K562 (cell line): ENCODE results near the gene MAN2A1. TPM values are rescaled to one million over a fixed set of nuclear protein-coding genes. Genes with fewer than 3 reads are reported as not detected.

Experiments
- ATAC-seq: fragments of 200-7000 bp; cut with Tn5 transposase; 3 replicates; pipeline ENCODE4 v1.9.1; 2020; ENCODE audit warnings: moderate library complexity
- BruUV-seq: library from RNA; stranded (reverse); fragments of 400-500 nt; replicated peaks from 2 replicates; lab custom pipeline; 2021; lab: Mats Ljungman, UMichigan
- CTCF ChIA-PET: fragments of 300-600 bp; formaldehyde crosslinking; extraction: SDS; loops from one replicate; lab custom pipeline; 2021; ENCODE audit warnings: low intra/inter-chr PET ratio; lab: Yijun Ruan, JAX
- POLR2A ChIA-PET: fragments of 300-600, 350-650 bp; sonication (Branson Sonifier 250); formaldehyde crosslinking; extraction: SDS; loops from one replicate; lab custom pipeline; 2021; ENCODE audit warnings: antibody characterized with exemption, inconsistent platforms; lab: Yijun Ruan, JAX
- DNase-seq, 4 experiments: peaks; one replicate each; pipeline versions ENCODE4 v3.0.0 to v3.0.0-alpha.2; 2011 to 2018; ENCODE audit warnings: low spot score in 3 of 4, mixed read lengths in 3 of 4; ENCODE audit errors: extremely low read depth in 1 of 4
- FAIRE-seq: peaks from 2 replicates; lab custom pipeline; 2011; peaks lifted over from hg19 to GRCh38; lab: Jason Lieb, UNC
- H2AFZ ChIP-seq: 2 replicates; pipeline ENCODE4 v1.6.0; 2011; ENCODE audit warnings: low read depth, low read length, control low read depth, inconsistent platforms
- H3K27ac ChIP-seq: fragments of 200-600 bp; 3 replicates; pipeline ENCODE4 v1.8.0; 2011; ENCODE audit warnings: low read depth, mild to moderate bottlenecking, control low read depth, inconsistent platforms, low read length, moderate library complexity, mixed read lengths; ENCODE audit errors: extremely low read depth
- H3K27me3 ChIP-seq, 2 experiments: fragments of 300-600 bp in 1 of 2; 2 replicates in 1 of 2; 3 replicates in 1 of 2; pipeline versions ENCODE4 v1.6.0 to v1.8.0; 2011; ENCODE audit warnings: inconsistent platforms in 2 of 2, low read length in 2 of 2, mild to moderate bottlenecking in 1 of 2, mixed read lengths in 1 of 2, moderate library complexity in 1 of 2; ENCODE audit not compliant: control insufficient read depth in 2 of 2, insufficient read depth in 2 of 2
- H3K36me3 ChIP-seq: fragments of 300-600 bp; 3 replicates; pipeline ENCODE4 v1.8.0; 2011; ENCODE audit warnings: mild to moderate bottlenecking, low read length, inconsistent platforms; ENCODE audit not compliant: control insufficient read depth, insufficient read depth
- H3K4me1 ChIP-seq, 2 experiments: fragments of 200-600 bp in 1 of 2; replicated peaks in 1 of 2; 2 replicates in 1 of 2; 3 replicates in 1 of 2; pipeline versions ENCODE4 v1.5.1 to v1.8.0; 2011; ENCODE audit warnings: inconsistent platforms in 2 of 2, low read length in 2 of 2, mild to moderate bottlenecking in 1 of 2, mixed read lengths in 1 of 2, moderate library complexity in 1 of 2; ENCODE audit not compliant: control insufficient read depth in 2 of 2, insufficient read depth in 2 of 2
- H3K4me2 ChIP-seq: 2 replicates; pipeline ENCODE4 v1.6.1; 2011; ENCODE audit warnings: low read length, control low read depth, inconsistent platforms, mixed read lengths; ENCODE audit not compliant: insufficient read depth
- H3K4me3 ChIP-seq: fragments of 200-600 bp; sonication (generic), shearing (Covaris generic); 2 replicates; pipeline ENCODE4 v1.5.1; 2016; ENCODE audit warnings: control low read depth, inconsistent platforms
- H3K79me2 ChIP-seq: fragments of 200-600 bp; 3 replicates; pipeline ENCODE4 v1.8.0; 2011; ENCODE audit warnings: low read length, inconsistent platforms; ENCODE audit not compliant: control insufficient read depth, insufficient read depth
- H3K9ac ChIP-seq, 2 experiments: 2 replicates each; pipeline versions ENCODE4 v1.6.0 to v1.6.1; 2011; ENCODE audit warnings: low read depth in 2 of 2, low read length in 2 of 2, control low read depth in 1 of 2, inconsistent platforms in 1 of 2, mild to moderate bottlenecking in 1 of 2, mixed read lengths in 1 of 2; ENCODE audit not compliant: insufficient read depth in 1 of 2
- H3K9me1 ChIP-seq: one replicate; pipeline ENCODE4 v1.6.0; 2011; ENCODE audit warnings: inconsistent platforms, mild to moderate bottlenecking, low read length, moderate library complexity; ENCODE audit not compliant: control insufficient read depth, insufficient read depth
- H3K9me3 ChIP-seq: replicated peaks from 2 replicates; pipeline ENCODE4 v1.5.1; 2011; ENCODE audit warnings: low read depth, low read length, inconsistent platforms; ENCODE audit not compliant: control insufficient read depth, insufficient read depth
- H4K20me1 ChIP-seq: replicated peaks from 2 replicates; pipeline ENCODE4 v1.6.1; 2011; ENCODE audit warnings: low read length, inconsistent platforms, mixed read lengths; ENCODE audit not compliant: control insufficient read depth, insufficient read depth
- ADNP ChIP-seq: fragments of 200-800 bp; sonication (Bioruptor generic); IDR thresholded peaks from 2 replicates; pipeline ENCODE4 v1.6.1; 2016; ENCODE audit warnings: missing genetic modification characterization, missing compliant biosample characterization
- CBX2 ChIP-seq: fragments of 200-600 bp; sonication (generic); IDR thresholded peaks from one replicate; pipeline ENCODE4 v1.6.1; 2012; ENCODE audit warnings: mild to moderate bottlenecking, low read length, inconsistent platforms; ENCODE audit not compliant: insufficient read depth, poor library complexity, severe bottlenecking
- HDAC2 ChIP-seq: fragments of 450-650 bp; IDR thresholded peaks from 2 replicates; pipeline ENCODE4 v1.6.1; 2016; ENCODE audit warnings: mild to moderate bottlenecking
- MYC ChIP-seq, 2 experiments: fragments of 250-450 bp in 1 of 2; sonication (Bioruptor Pico) in 1 of 2; IDR thresholded peaks; 2 replicates each; pipeline versions ENCODE4 v1.5.1 to v1.6.1; 2012 to 2021; ENCODE audit warnings: low read depth in 2 of 2, borderline replicate concordance in 1 of 2, improper control_type of control experiment in 1 of 2, low read length in 1 of 2, mild to moderate bottlenecking in 1 of 2, moderate library complexity in 1 of 2
- NFIC ChIP-seq: fragments of 450-650 bp; IDR thresholded peaks from 2 replicates; pipeline ENCODE4 v1.6.1; 2017; ENCODE audit warnings: mild to moderate bottlenecking, inconsistent platforms
- TCFL5 ChIP-seq: fragments of 250-450 bp; sonication (Bioruptor Pico); conservative IDR thresholded peaks from 2 replicates; pipeline ENCODE4 v1.6.1; 2021; ENCODE audit warnings: mild to moderate bottlenecking, moderate library complexity, matching md5 sums
- ZNF23 ChIP-seq: fragments of 250-450 bp; sonication (Bioruptor Pico); IDR thresholded peaks from 2 replicates; pipeline ENCODE4 v1.4.0; 2020; ENCODE audit warnings: mild to moderate bottlenecking
- ZNF561 ChIP-seq: fragments of 450-650 bp; formaldehyde crosslinking; conservative IDR thresholded peaks from 2 replicates; pipeline ENCODE4 v1.4.0; 2020; ENCODE audit warnings: mild to moderate bottlenecking, moderate library complexity
- ZNF76 ChIP-seq: fragments of 250-450 bp; sonication (Bioruptor Pico); IDR thresholded peaks from 2 replicates; pipeline ENCODE4 v1.4.0; 2020; ENCODE audit warnings: mild to moderate bottlenecking, moderate library complexity, borderline replicate concordance
- ZNF77 ChIP-seq: fragments of 250-450 bp; sonication (Bioruptor Pico); IDR thresholded peaks from 2 replicates; pipeline ENCODE4 v1.5.0; 2020
- WGBS: fragments of 100-300 bp; shearing (Covaris generic); methylation state at CpG from one replicate; pipeline ENCODE4 v1.1.6; 2016; ENCODE audit warnings: low coverage, mixed read lengths; ENCODE audit not compliant: insufficient coverage; ENCODE audit errors: missing lambda C conversion rate; 5-methylcytosine and 5-hydroxymethylcytosine counted together
- in situ Hi-C: fragments of 300-500 bp; cut with MboI; formaldehyde crosslinking; loops from 4 replicates; pipeline ENCODE4 v1.15.0; 2018; ENCODE audit warnings: inconsistent platforms, mixed read lengths
- intact Hi-C: fragments of 100-400 bp; cut with micrococcal nuclease; formaldehyde crosslinking; loops from 2 replicates; pipeline ENCODE4 v1.14.2; 2022
- polyA plus RNA-seq, 8 experiments: library from polyadenylated mRNA; depleted of rRNA in 4 of 8; stranded (reverse) in 5 of 8; unstranded in 3 of 8; fragments of >200 nt; fragmentation: Nextera tagmentation in 2 of 8; fragmentation: Illumina TruSeq in 1 of 8; extraction: Ambion mirVana in 2 of 8; extraction: Trizol in 1 of 8; gene quantifications; 2 replicates each; pipeline versions ENCODE4 v1.2.1 to v1.2.3, GENCODE V29; 2011 to 2014; ENCODE audit warnings: inconsistent platforms in 1 of 8, missing spikeins in 1 of 8
- total RNA-seq, 7 experiments: library from RNA; depleted of rRNA in 6 of 7; stranded (reverse); fragments of >200 nt in 6 of 7; fragmentation: Illumina TruSeq in 2 of 7; extraction: Trizol in 2 of 7; gene quantifications; 2 replicates each; pipeline versions ENCODE4 v1.2.1 to v1.2.3, GENCODE V29; 2011 to 2021; ENCODE audit warnings: low replicate concordance in 1 of 7
- TF ChIP-seq, protein P1 (sequence below): sonication (generic); formaldehyde crosslinking; IDR thresholded peaks from 2 replicates; pipeline ENCODE4 v1.8.0; 2022; ENCODE audit warnings: mild to moderate bottlenecking, low read depth, missing genetic modification reagents
- TF ChIP-seq, protein P2 (sequence below): fragments of 450-650 bp; IDR thresholded peaks from 2 replicates; pipeline ENCODE4 v1.6.1; 2017; ENCODE audit warnings: mild to moderate bottlenecking, moderate library complexity

The MAN2A1 gene
- total and polyA plus RNA-seq, 9 of the 15 experiments (the other 6 are each of a cell fraction or from before 2014, with no cell fraction given) = 5.2 to 32.0 (median 19.8) TPM

DNA sequence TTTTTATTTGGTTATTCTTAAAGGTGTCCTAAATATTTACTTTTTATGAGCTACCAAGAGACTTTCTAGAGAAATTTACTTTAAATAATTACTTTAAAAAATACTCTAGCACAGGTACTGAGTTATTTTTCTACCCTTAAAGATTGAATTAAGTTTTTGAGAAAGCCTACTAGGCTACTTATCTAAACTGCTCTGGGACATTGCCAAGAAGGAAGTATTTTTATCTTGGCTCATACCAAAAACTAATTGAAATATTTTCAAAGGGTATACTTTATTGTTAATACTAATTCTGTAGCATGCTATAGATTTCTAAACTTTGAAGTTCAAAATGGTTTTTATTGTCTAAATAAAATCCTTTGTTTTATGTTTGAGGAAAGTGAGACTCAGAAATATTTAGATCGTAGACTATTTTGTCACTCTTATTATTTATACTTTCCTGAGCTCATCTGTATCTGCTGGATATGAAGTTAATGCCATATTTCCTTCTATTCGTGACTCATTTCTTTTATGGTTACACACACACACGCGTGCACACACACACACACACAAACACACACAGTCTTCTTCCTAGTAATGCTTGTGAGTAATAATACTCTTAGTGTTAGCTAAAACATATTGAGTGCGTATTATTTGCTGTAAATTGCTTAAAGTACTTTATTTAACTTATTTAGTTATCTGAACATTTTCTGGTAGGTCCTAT, 89.5 kb downstream of the MAN2A1 start:
- ATAC-seq = no peak
- H3K4me1 ChIP-seq = no peaks in the 10 kb centered on the region
- H3K9me3 ChIP-seq = no peaks in the 10 kb centered on the region
- H3K36me3 ChIP-seq = peaks cover 20% of the 10 kb centered on the region; the same call in 2 of the 3 replicates
- no peak overlapping the region for H3K4me2 ChIP-seq
- POLR2A ChIA-PET = no interaction called here
- no peaks in the 10 kb centered on the region for H3K27me3 ChIP-seq
- FAIRE-seq = peak; percentile 59
- BruUV-seq = no TSS peak
- H3K9me1 ChIP-seq = no peaks in the 10 kb centered on the region
- no peaks in the 10 kb centered on the region; the same call in 1 of the 2 replicates for H4K20me1 ChIP-seq
- CTCF ChIA-PET = no interaction called here
- no peaks in the 10 kb centered on the region for H3K79me2 ChIP-seq
- H3K27ac ChIP-seq = no peak overlapping the region
- in situ Hi-C loops (no loop called here), intact Hi-C loops (no loop called here)
- 94% methylated on average over 5 of the region's 5 CpGs for WGBS
- 0 out of 2 replicates have a peak, but pooled peaks have one; percentile 9 for TF ChIP-seq NFIC
- no peak for TF ChIP-seq MYC (IDR thresholded peaks at IDR 0.05; ENCODE audit: low read depth, low read length)
- no peak for TF ChIP-seq MYC (CRISPR knock-in tag; IDR thresholded peaks at IDR 0.05; ENCODE audit: borderline replicate concordance, low read depth)
- H2AFZ ChIP-seq = no peak overlapping the region
- no peak for DNase-seq
- H3K4me3 ChIP-seq = no peak overlapping the region
- H3K9ac ChIP-seq = no peak overlapping the region

DNA sequence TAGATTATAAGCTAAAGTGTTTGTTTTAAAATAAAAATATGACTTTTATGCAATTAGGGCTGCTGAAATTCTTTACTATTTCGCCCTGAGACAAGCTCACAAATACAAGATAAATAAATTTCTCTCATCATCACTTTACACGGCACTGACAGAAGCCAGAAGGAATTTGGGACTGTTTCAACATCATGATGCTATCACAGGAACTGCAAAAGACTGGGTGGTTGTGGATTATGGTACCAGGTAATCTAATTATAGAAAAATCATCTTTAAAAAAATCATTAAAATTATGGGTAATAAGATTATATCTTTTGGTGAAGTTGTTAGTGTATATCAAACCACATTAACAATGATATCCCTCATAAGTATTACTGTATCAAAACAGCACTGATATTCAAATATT, 95.0 kb downstream of the MAN2A1 start:
- peaks cover 2% of the 10 kb centered on the region; the same call in 1 of the 2 replicates for H3K9me3 ChIP-seq
- no peaks in the 10 kb centered on the region for H3K27me3 ChIP-seq
- ChIA-PET CTCF (no interaction called here), POLR2A (no interaction called here)
- FAIRE-seq (no peak), DNase-seq (no peak), ATAC-seq (no peak)
- no peaks in the 10 kb centered on the region for H3K79me2 ChIP-seq
- BruUV-seq = no TSS peak
- intact Hi-C loops = no loop called here
- H3K9me1 ChIP-seq = no peaks in the 10 kb centered on the region
- in situ Hi-C loops = no loop called here
- H4K20me1 ChIP-seq = no peaks in the 10 kb centered on the region; the same call in 1 of the 2 replicates
- H3K4me3 ChIP-seq = no peak overlapping the region
- no peaks in the 10 kb centered on the region for H3K4me1 ChIP-seq
- peaks cover 36% of the 10 kb centered on the region; the same call in 2 of the 3 replicates for H3K36me3 ChIP-seq
- no peak overlapping the region for H3K9ac ChIP-seq
- H2AFZ ChIP-seq = no peak overlapping the region
- WGBS = 89% methylated on average over 2 of the region's 2 CpGs
- H3K4me2 ChIP-seq = no peak overlapping the region
- no peak overlapping the region for H3K27ac ChIP-seq
- no peak for TF ChIP-seq TCFL5 (CRISPR knock-in tag)
- TF ChIP-seq ZNF76 = no peak
- TF ChIP-seq CBX2 = no peak
- TF ChIP-seq ADNP (tag) = no peak
- TF ChIP-seq ZNF23 = no peak
- no peak for TF ChIP-seq ZNF561 (CRISPR knock-in tag)
- TF ChIP-seq HDAC2 = no peak
- TF ChIP-seq, protein P1, sequence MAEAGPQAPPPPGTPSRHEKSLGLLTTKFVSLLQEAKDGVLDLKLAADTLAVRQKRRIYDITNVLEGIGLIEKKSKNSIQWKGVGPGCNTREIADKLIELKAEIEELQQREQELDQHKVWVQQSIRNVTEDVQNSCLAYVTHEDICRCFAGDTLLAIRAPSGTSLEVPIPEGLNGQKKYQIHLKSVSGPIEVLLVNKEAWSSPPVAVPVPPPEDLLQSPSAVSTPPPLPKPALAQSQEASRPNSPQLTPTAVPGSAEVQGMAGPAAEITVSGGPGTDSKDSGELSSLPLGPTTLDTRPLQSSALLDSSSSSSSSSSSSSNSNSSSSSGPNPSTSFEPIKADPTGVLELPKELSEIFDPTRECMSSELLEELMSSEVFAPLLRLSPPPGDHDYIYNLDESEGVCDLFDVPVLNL = no peak
- no peak for TF ChIP-seq ZNF77 (CRISPR knock-in tag)
- TF ChIP-seq, protein P2, sequence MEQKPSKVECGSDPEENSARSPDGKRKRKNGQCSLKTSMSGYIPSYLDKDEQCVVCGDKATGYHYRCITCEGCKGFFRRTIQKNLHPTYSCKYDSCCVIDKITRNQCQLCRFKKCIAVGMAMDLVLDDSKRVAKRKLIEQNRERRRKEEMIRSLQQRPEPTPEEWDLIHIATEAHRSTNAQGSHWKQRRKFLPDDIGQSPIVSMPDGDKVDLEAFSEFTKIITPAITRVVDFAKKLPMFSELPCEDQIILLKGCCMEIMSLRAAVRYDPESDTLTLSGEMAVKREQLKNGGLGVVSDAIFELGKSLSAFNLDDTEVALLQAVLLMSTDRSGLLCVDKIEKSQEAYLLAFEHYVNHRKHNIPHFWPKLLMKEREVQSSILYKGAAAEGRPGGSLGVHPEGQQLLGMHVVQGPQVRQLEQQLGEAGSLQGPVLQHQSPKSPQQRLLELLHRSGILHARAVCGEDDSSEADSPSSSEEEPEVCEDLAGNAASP = no peak
